Head of caudate nucleus (tissue), 42 donors: ENCODE data around the gene NEB.

Experiments used
- DNase-seq, 42 donors: peaks; one replicate each; pipeline versions ENCODE4 v3.0.0 to v3.0.0-alpha.2; 2020 to 2021; ENCODE audit warnings: mixed read lengths in 7 of 42
- intact Hi-C: fragments of 100-400 bp; cut with DNase I; formaldehyde crosslinking; loops from one replicate; pipeline ENCODE4 v1.15.0; 2022

NEB gene

DNA sequence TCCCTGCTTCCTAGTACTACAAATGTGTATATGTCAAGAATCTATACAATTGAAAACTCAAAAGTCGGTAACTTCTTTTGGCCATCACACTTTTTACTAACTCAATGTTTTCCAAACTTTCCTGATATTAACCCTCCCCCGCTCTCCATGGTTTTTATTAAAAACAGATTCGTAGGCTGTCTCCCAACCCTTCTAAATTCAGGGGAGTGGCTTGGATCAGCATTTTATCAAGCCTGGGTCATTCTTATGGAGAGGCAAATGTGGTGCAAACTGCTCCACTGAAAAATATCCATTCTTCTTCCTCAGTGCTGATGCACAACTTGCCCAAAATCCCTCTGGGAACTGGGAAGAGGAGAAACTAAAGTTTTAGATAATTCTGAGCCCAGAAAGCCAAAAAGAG is 190.4 kb downstream of the NEB start:
- no peak for DNase-seq
- intact Hi-C loops: no loop called here

DNA sequence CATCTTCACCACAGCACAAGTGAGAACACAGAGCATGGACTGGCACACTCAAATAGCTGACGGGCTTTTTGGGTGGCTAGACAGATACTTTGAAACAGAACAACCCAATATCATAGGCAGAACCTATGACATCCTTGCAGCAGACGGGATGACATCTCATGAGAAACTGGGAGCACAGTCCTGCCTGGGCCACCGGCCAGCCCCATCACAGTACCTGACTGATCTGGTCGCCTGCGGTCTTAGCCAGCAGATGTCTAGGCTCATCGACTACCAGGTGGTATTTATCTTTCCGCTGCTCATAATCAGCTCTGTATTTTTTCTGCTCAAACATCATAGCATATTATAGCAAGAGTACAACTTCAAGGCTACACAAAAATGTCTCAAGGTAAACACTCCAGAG is 200.3 kb downstream of the NEB start:
- intact Hi-C loops: no loop called here

DNA sequence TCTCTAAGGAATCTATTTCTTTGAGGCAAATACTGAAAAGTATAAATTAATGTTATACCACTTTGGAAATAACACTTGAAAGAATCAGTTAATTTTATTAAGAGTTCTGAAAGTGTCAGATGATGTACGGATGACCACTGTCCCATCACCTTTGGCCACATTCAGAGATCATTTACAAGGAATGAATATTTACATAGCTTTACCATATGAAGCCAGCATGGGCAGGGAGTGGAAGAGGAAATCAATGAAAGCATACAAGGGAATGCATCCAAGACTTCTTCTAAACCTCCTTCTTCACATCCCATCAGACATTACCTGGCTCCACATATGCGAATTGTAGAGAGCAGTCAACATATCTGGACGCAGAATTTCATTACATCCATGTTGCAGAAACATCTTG is 201.1 kb downstream of the NEB start:
- no peak for DNase-seq
- intact Hi-C loops: no loop called here

More for the DNA sequence above, 200.3 kb downstream of the NEB start:
- no peak for DNase-seq

DNA sequence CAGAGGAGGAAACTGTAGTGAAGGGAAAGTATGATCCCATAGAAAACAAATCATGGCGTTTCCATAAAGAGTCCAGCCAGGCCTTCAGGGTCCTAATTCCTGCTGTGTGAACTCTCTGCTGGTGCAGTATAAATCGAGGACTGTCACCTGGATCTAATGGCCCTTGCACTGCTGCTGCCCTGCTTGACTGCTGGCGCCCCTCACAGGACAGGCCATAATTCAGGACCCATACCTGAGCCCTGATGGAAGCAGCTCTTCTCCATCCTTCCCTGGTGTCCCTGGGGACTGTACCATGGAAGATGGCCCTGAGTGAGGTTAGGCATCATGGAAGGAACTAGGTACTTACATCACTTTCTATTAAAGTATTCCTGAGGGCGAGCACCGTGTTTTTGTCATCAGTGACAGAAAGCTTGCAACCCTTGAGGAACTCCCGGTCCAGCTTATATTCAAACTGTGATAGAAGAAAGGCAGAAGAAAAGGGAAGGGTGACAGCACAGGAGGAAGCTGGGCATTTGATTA is 207.6 kb downstream of the NEB start:
- intact Hi-C loops: loop anchor here (10.0 kb wide), 1 partner anchor 1082 kb away; no protein-coding TSS in a partner anchor
- DNase-seq: no peak

DNA sequence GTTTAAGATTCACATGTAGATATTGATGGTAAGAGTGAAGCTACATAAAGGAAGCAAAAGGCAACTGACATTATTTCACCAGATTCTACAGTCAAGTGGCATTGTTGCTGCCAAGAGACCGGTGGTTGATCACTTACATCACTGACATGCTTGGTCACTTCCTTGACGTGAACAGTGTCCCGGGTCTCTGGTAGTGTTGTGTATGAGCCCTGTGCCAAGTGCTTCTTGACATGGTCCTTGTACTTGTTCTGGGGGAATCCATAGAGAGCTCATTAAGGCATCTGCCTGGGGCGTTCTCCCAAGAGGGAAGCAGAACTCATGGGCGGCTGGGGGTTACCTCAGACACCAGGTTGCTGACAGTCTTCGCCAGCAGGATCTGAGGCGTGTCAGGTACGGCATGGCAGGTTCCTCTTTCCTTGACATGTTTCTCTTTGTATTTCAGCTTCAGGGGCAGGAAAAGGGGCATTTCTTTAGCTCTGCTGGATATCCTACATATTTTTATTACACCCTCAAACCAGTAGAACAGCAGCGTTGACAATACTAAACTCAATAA is 208.4 kb downstream of the NEB start:
- intact Hi-C loops: loop anchor here (10.0 kb wide), 1 partner anchor 1081 kb away; no protein-coding TSS in a partner anchor
- DNase-seq: no peak

DNA sequence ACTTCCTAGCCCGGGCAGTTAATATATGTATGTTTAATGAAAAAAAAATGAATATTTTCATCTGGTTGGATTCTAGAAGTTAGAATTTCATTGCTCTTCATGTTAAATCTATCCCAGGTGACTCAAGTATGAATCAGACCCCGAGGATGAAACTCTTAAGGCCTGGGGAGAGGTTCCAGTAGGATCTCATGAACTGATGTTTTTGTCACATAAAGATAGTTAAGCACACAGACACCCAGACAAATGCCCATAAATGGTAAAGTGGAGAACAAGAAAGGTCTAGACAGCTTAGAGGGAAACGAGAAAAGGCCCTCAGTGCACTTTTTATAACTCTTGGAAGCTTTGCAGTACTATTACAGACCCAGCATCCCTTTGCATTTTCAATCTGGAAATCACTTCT is 210.4 kb downstream of the NEB start:
- DNase-seq: no peak
- intact Hi-C loops: loop anchor here (10.0 kb wide), 1 partner anchor 1079 kb away; no protein-coding TSS in a partner anchor

DNA sequence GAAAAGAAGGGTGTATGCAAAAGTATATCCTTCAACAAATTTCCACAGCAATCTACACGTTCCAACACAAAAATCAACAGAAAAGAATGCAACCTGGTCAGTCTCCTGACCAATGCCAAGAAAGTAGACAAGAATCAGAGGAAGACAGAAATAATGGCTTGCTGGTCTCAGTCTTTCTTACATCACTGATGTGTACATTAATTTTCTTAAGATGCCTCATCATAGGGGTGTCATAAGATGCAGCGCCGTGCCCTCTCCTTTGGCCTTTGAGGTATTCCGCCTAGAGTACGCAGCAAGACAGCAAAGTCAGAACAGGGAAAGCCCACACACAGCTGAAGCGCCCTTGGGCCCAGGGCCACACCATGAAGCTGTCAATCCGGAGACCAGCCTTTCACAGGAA is 211.7 kb downstream of the NEB start:
- DNase-seq: no peak
- intact Hi-C loops: loop anchor here (10.0 kb wide), 1 partner anchor 1078 kb away; no protein-coding TSS in a partner anchor

DNA sequence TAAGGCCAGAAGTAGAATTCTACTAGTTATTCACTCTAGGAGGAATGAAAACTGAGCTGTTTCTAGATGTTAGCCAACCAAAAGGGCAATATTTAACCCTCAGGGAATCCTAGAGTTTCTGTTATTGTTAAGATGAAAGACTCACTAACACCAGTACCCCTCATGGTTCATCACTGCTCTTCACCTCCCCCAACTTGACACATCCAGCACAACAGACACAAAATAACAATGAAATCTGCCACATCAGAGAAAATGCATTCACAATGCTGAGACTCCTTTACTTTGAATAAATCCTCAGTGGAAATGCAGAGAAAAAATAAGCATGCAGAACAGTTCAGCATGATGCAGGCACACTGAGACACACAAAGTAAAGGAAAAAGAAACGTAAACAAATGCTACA is 213.3 kb downstream of the NEB start:
- DNase-seq: no peak
- intact Hi-C loops: loop anchor here (10.0 kb wide), 1 partner anchor 1076 kb away; no protein-coding TSS in a partner anchor

DNA sequence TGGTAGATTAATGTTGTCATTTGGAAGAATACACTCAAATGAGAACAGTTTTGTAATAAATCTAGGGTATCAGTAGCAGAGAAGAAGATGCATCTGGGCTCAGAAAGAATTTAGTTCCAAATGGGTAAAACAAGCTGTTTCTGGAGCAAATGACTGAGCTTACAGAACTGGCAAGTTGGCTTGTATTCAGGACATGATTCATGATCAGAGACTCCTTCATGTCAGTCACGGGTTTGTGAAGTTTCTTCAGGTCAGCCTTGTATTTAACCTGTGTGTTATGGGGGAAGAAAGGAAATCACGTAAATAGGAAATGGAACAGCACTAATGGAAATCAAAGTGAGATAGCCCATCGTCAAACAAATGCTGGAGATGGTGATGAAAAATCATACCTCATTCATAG is 215.5 kb downstream of the NEB start:
- intact Hi-C loops: no loop called here

DNA sequence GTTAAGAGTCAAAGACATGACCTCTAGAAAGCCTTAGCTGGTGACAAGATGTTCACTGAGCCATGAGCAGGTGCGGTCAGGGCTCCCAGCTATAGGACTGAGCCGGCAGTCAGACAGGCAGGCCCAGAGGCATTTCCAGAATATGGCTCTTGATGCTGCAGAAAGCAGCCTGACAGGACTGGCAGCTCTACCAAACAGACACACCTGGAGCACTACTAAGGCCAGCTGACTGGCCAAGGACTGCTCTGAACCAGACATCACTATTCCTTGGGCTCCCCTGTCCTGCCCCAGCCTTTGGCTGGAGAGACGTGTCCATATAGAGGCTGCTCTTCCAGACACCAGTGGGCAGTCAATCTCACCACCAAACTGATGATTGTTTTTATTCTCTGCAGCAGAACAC is 225.8 kb downstream of the NEB start:
- intact Hi-C loops: no loop called here
- DNase-seq: no peak

More for the DNA sequence above, 215.5 kb downstream of the NEB start:
- DNase-seq: no peak

DNA sequence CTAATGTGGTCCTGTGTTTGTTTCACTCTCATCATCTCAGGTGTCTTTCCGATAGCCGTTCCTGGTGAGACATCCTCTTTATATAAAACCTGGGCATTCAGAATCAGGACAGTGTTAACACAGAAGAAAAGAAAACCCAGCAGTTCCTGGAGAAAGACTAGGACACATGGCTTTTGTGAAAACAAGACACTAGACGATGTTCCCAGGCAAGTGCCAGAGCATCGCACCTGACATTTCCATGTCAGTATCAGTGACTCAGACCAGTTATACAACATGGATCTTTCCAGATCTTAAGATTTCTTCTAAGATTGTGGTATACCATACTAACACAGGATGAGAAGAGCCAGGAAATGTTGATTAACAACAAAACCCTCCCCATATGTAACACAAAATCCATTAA is 228.1 kb downstream of the NEB start:
- intact Hi-C loops: no loop called here

DNA sequence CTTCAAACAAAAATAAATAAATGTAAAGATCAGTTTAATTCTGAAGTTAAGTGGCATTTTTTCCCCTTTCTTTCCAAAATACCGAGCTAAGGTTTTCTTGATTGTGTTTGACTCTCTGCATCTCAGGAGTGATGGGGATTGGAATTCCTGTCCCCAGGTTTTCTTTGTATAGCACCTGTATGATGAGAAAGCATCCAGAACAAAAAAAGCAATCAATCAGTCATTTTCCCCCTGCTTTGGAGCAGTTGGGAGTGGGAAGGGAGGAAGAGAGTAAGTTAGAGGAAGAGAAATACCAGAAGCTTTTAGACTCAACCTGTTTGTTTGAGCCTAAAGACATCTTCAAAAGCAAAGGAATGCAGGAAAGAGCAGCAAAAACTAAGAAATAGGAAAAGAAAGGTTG is 236.1 kb downstream of the NEB start:
- intact Hi-C loops: no loop called here
- DNase-seq: no peak

More for the DNA sequence above, 228.1 kb downstream of the NEB start:
- DNase-seq: no peak

DNA sequence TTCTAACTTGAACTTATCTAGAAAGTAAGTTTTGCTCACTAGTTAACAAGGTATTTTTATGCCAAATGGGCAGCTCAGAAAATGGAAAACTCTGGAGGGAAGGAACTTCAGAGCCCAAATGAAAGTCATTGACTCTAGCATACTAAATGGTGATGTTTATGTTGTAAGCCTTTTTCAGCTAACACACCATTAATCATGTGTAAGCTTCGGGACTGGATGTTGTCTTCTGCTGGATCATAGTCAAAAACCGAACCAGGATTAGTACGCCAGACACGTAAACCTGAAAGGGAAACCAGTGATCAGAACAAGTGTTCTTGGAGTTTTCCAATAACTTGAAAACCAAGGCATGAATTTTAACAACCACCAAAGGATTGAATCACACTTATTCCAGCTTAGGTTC is 242.8 kb downstream of the NEB start:
- intact Hi-C loops: no loop called here
- DNase-seq: no peak

DNA sequence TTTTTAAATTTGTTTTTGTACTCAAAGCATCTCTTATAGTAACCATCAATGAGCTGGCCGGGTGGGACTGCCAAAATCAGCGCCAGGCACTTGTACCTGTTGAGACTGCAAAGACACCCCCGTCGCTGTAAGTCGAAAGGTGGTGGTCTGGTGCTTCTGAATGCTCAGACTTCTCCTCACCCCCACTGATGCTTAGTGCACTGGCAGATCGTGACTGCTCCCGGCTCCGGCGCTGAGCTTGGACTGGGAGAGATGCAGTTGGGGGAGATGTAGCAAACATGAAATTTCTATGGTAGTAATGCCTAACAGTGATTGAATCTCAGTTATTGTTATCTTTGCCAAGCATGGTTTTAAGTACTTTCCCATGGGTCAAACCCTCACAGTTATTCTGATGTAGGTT is 244.0 kb downstream of the NEB start:
- intact Hi-C loops: no loop called here
- no peak for DNase-seq

DNA sequence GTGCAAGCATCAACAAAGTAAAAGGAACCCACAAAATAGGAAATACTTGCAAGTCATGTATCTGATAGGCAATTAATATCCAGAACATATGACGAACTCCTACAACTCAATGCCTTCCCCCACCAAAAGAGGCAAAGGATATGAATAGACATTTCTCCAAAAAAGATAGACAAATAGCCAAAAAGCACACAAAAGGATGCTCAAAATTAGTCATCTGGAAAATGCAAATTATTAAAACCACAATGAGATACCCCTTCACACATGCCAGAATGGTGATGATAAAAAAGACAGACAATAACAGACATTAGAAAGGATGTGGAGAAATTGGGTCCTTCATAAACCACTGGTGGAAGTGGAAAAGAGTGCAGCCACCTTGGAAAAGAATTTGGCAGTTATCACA is 248.2 kb downstream of the NEB start:
- intact Hi-C loops: no loop called here
- DNase-seq: no peak

DNA sequence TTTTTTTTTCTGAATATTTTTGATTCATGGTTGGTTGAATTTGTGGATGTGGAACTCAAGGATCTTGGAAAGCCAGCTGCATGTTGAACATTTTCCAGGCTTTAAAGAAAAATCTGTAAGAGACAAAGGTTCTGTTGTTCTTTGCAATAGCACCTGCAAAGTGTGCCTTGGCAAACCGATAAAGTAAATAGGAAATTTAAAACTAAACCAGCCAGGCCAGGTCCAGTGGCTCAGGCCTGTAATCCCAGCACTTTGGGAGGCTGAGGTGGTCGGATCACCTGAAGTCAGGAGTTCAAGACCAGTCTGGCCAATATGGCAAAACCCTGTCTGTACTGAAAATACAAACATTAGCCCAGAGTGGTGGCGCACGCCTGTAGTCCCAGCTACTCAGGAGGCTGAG is 250.2 kb downstream of the NEB start:
- intact Hi-C loops: no loop called here
- DNase-seq: no peak

DNA sequence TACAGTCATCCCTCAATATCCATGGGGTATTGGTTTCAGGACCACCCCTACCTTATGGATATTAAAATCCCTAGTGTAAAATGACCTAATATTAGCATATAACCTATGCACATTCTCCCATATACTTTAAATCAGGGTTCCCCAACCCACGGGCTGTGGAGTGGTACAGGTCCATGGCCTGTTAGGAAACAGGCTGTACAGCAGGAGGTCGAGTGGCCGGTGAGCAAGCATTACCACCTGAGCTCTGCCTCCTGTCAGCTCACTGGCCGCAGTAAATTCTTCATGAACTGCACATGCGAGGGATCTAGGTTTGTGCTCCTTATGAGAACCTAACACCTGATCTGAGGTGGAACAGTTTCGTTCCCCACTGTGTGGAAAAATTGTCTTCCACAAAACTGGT is 250.7 kb downstream of the NEB start:
- DNase-seq: no peak
- intact Hi-C loops: no loop called here

DNA sequence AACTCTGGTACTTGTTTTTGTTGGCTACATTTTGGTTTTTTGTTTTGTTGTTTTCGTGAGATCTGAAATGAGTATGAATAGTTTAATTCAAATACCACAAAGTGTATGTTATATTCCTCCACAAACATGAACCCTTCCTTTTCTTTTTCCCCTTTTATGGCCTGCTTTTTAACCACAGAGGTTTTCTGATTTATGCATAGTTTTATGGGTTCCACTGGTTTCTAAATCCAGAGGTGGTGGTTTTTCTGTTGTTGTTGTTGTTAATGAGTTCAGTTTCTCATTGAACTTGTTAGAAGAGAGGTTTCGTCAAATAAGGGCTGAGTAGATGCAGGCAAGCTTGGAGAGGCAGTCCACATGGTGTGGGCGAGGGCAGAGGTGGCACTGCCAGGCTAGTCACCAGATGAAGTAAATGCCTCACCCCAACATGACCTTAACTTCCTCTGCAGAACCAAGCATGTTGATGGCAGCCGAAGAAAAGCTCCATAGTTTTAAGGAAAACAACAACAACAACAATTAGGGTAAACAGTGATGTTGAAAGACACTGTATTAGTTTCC is 252.0 kb downstream of the NEB start:
- intact Hi-C loops: no loop called here
- no peak for DNase-seq

DNA sequence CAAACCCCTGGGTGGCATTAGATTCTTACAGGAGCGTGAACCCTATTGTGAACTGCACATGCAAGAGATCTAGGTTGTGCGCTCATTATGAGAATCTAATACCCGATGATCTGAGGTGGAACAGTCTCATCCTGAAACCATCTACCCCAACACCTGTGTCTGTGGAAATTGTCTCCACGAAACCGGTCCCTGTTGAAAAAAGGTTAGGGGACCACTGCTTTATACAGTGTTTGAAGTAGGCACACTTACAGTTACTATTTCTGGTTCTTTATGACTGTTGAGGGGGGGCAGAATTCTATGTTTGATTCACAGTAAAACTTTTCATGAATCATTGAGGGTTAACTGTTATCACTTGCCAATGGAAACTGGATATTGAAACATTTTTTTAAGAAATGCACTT is 252.5 kb downstream of the NEB start:
- intact Hi-C loops: no loop called here
- no peak for DNase-seq

DNA sequence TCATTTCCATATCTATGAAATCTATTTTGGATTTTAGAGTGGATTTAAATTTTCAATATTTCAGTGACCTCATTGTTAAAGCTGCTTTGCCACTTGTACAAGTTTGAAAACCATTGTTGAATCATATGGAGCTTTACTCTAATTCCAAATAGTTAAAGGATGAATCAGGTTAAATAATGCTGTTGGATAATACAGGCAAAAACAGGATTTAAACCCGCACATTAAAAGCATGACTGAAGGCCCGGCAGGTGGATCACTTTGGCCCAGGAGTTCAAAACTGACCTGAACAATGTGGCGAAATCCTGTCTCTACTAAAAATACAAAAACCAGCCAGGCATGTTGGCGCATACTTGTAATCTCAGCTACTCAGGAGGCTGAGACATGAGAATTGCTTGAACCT is 256.3 kb downstream of the NEB start:
- intact Hi-C loops: no loop called here
- no peak for DNase-seq

DNA sequence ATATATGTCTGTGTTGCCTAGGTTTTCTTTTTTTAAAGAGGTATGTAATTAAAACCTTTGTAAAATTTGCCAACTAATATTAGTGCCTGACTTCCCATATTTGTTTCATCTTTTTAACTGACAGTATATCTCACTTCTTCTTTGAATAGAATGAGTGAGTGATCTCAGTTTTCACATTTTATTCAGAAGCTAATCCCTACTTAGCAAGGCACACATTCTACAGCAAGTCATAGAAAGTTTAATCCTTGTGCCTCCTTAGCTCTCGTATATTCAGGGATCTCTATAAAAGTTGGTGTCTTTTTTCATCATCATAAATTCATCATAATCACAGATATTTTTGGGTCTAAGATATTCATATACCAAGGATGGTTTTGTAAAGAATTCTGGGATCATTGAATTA is 258.0 kb downstream of the NEB start:
- intact Hi-C loops: no loop called here
- DNase-seq: no peak
